HCT116 (cell line): ENCODE results near the gene HAUS1. TPM values are rescaled to one million over a fixed set of nuclear protein-coding genes. Genes with fewer than 3 reads are reported as not detected.

Source experiments
- ATAC-seq: fragments of 200-7000 bp; cut with Tn5 transposase; 2 replicates; pipeline ENCODE4 v1.9.1; 2020; ENCODE audit warnings: mild to moderate bottlenecking, moderate library complexity
- BruUV-seq: library from RNA; stranded (reverse); fragments of 400-500 nt; replicated peaks from 2 replicates; lab custom pipeline; 2021; lab: Mats Ljungman, UMichigan
- CTCF ChIA-PET: fragments of 300-600 bp; sonication (Branson Sonifier 250); formaldehyde crosslinking; loops from one replicate; lab custom pipeline; 2021; ENCODE audit warnings: antibody characterized with exemption; lab: Charles Lee
- POLR2A ChIA-PET: fragments of 300-600, 350-600 bp; sonication (Branson Sonifier 250); formaldehyde crosslinking; loops from one replicate; lab custom pipeline; 2021; ENCODE audit warnings: antibody characterized with exemption; lab: Charles Lee
- RAD21 ChIA-PET, 2 experiments: fragments of 300-600 bp; sonication (Branson Sonifier 250); formaldehyde crosslinking; loops; one replicate each; lab custom pipeline; 2023; ENCODE audit warnings: low total read pairs in 2 of 2; ENCODE audit not compliant: uncharacterized antibody in 2 of 2, unreplicated experiment in 2 of 2, low non-redundant PET in 1 of 2; lab: Charles Lee
- DNase-seq: peaks from one replicate; pipeline ENCODE4 v3.0.0-alpha.2; 2010; ENCODE audit warnings: low read depth, low spot score
- H2AFZ ChIP-seq: fragments of 200-600 bp; shearing (Covaris generic), sonication (generic); 2 replicates; pipeline ENCODE4 v1.6.1; 2017; ENCODE audit warnings: low read depth, mixed run types, mixed read lengths, antibody characterized with exemption, low read length; ENCODE audit not compliant: poor library complexity, severe bottlenecking
- H3K27ac ChIP-seq: 2 replicates; pipeline ENCODE4 v1.5.1; 2012; ENCODE audit warnings: low read depth, low read length
- H3K27me3 ChIP-seq: fragments of 200-600 bp; sonication (generic); 2 replicates; pipeline ENCODE4 v1.6.1; 2016; ENCODE audit warnings: mixed run types, low read length, mixed read lengths; ENCODE audit not compliant: insufficient read depth
- H3K36me3 ChIP-seq, 2 experiments: fragments of 200-500 bp in 1 of 2; fragments of 200-600 bp in 1 of 2; sonication (Bioruptor generic) in 1 of 2; sonication (generic) in 1 of 2; 2 replicates each; pipeline versions ENCODE4 v1.5.1 to v1.6.1; 2014 to 2016; ENCODE audit warnings: low read length in 2 of 2, inconsistent platforms in 1 of 2, mixed read lengths in 1 of 2, mixed run types in 1 of 2; ENCODE audit not compliant: insufficient read depth in 2 of 2, control insufficient read depth in 1 of 2
- H3K4me1 ChIP-seq, 2 experiments: fragments of 200-600 bp in 1 of 2; sonication (generic) in 1 of 2; 2 replicates each; pipeline versions ENCODE4 v1.5.1 to v1.6.1; 2012 to 2017; ENCODE audit warnings: low read length in 2 of 2, inconsistent platforms in 1 of 2, mild to moderate bottlenecking in 1 of 2, mixed read lengths in 1 of 2, mixed run types in 1 of 2, moderate library complexity in 1 of 2; ENCODE audit not compliant: insufficient read depth in 2 of 2, control insufficient read depth in 1 of 2
- H3K4me2 ChIP-seq: fragments of 200-600 bp; sonication (generic); 2 replicates; pipeline ENCODE4 v1.6.1; 2017; ENCODE audit warnings: mixed run types, low read length, mixed read lengths
- H3K4me3 ChIP-seq, 2 experiments: fragments of 200-600 bp in 1 of 2; sonication (generic) in 1 of 2; replicated peaks in 1 of 2; 2 replicates each; pipeline ENCODE4 v1.5.1; 2011 to 2016; ENCODE audit warnings: low read length in 2 of 2, control low read depth in 1 of 2, low read depth in 1 of 2, mild to moderate bottlenecking in 1 of 2, mixed read lengths in 1 of 2, mixed run types in 1 of 2
- H3K79me2 ChIP-seq: fragments of 200-600 bp; sonication (generic); 2 replicates; pipeline ENCODE4 v1.6.1; 2017; ENCODE audit warnings: mild to moderate bottlenecking, mixed run types, low read length, moderate library complexity, mixed read lengths; ENCODE audit not compliant: insufficient read depth
- H3K9ac ChIP-seq: fragments of 200-600 bp; sonication (generic); 2 replicates; pipeline ENCODE4 v1.6.1; 2016; ENCODE audit warnings: low read length, mixed read lengths
- H3K9me2 ChIP-seq: fragments of 200-600 bp; sonication (generic), shearing (Covaris generic); 2 replicates; pipeline ENCODE4 v1.6.1; 2017; ENCODE audit warnings: mixed run types, mild to moderate bottlenecking, moderate library complexity; ENCODE audit not compliant: insufficient read depth
- H3K9me3 ChIP-seq, 2 experiments: fragments of 200-500 bp in 1 of 2; fragments of 200-600 bp in 1 of 2; sonication (Bioruptor generic) in 1 of 2; sonication (generic) in 1 of 2; 2 replicates each; pipeline ENCODE4 v1.6.1; 2014 to 2017; ENCODE audit warnings: low read length in 2 of 2, mixed read lengths in 2 of 2, inconsistent platforms in 1 of 2, low read depth in 1 of 2, mild to moderate bottlenecking in 1 of 2, mixed run types in 1 of 2, moderate library complexity in 1 of 2; ENCODE audit not compliant: control insufficient read depth in 1 of 2, insufficient read depth in 1 of 2
- H4K20me1 ChIP-seq: fragments of 200-600 bp; sonication (generic), shearing (Covaris generic); 2 replicates; pipeline ENCODE4 v1.6.1; 2017; ENCODE audit warnings: mixed run types, mild to moderate bottlenecking, moderate library complexity; ENCODE audit not compliant: insufficient read depth
- ATF3 ChIP-seq: IDR thresholded peaks from 2 replicates; pipeline ENCODE4 v1.6.1; 2012
- CEBPB ChIP-seq: IDR thresholded peaks from 2 replicates; pipeline ENCODE4 v1.6.1; 2012; ENCODE audit warnings: low read depth
- ELF1 ChIP-seq: IDR thresholded peaks from 2 replicates; pipeline ENCODE4 v1.6.1; 2012; ENCODE audit warnings: low read depth, borderline replicate concordance
- EZH2 ChIP-seq: fragments of 200-600 bp; sonication (generic); IDR thresholded peaks from 2 replicates; pipeline ENCODE4 v1.6.1; 2017; ENCODE audit warnings: antibody characterized with exemption, mixed run types
- EZH2phosphoT487 ChIP-seq: fragments of 200-600 bp; IDR thresholded peaks from 2 replicates; pipeline ENCODE4 v1.6.1; 2018; ENCODE audit warnings: antibody characterized with exemption, borderline replicate concordance
- FOSL1 ChIP-seq: IDR thresholded peaks from 2 replicates; pipeline ENCODE4 v1.6.1; 2012; ENCODE audit warnings: low read depth
- JUND ChIP-seq: IDR thresholded peaks from 2 replicates; pipeline ENCODE4 v1.6.1; 2012
- MAX ChIP-seq: IDR thresholded peaks from 2 replicates; pipeline ENCODE4 v1.6.1; 2012
- POLR2AphosphoS5 ChIP-seq: IDR thresholded peaks from 2 replicates; pipeline ENCODE4 v1.6.1; 2011; ENCODE audit warnings: mild to moderate bottlenecking, low read depth, low read length, moderate library complexity
- RAD21 ChIP-seq: IDR thresholded peaks from 2 replicates; pipeline ENCODE4 v1.6.1; 2012; ENCODE audit warnings: low read depth, mild to moderate bottlenecking
- SIN3A ChIP-seq: IDR thresholded peaks from 2 replicates; pipeline ENCODE4 v1.6.1; 2012; ENCODE audit warnings: low read depth
- SP1 ChIP-seq: IDR thresholded peaks from 2 replicates; pipeline ENCODE4 v1.6.1; 2012; ENCODE audit warnings: low read depth
- SRF ChIP-seq: IDR thresholded peaks from 2 replicates; pipeline ENCODE4 v1.6.1; 2012; ENCODE audit warnings: low read depth
- ZNF274 ChIP-seq: fragments of 200-500 bp; sonication (Bioruptor generic); IDR thresholded peaks from 2 replicates; pipeline ENCODE4 v1.6.1; 2014; ENCODE audit warnings: mild to moderate bottlenecking, low read depth, low read length, inconsistent platforms
- intact Hi-C: fragments of 100-400 bp; cut with micrococcal nuclease; formaldehyde crosslinking; loops from 2 replicates; pipeline ENCODE4 v1.10.0; 2022
- total RNA-seq: library from RNA; stranded (reverse); gene quantifications from one replicate; pipeline ENCODE4 v1.2.1, GENCODE V29; 2021; ENCODE audit not compliant: unreplicated experiment
- TF ChIP-seq, protein P1 (sequence below), 3 experiments: fragments of 200-600 bp in 1 of 3; sonication (generic) in 1 of 3; IDR thresholded peaks in 2 of 3; conservative IDR thresholded peaks in 1 of 3; 2 replicates each; pipeline ENCODE4 v1.5.1; 2012 to 2017; ENCODE audit warnings: low read depth in 2 of 3, low read length in 2 of 3, antibody characterized with exemption in 1 of 3, borderline replicate concordance in 1 of 3, control low read depth in 1 of 3, mild to moderate bottlenecking in 1 of 3, mixed read lengths in 1 of 3, mixed run types in 1 of 3, moderate library complexity in 1 of 3; ENCODE audit not compliant: insufficient read depth in 1 of 3
- TF ChIP-seq, protein P2 (sequence below): IDR thresholded peaks from 2 replicates; pipeline ENCODE4 v1.6.1; 2012; ENCODE audit warnings: low read depth

HAUS1 gene
- total RNA-seq, 1 experiment from 2014 or later, result 46.2 TPM

DNA sequence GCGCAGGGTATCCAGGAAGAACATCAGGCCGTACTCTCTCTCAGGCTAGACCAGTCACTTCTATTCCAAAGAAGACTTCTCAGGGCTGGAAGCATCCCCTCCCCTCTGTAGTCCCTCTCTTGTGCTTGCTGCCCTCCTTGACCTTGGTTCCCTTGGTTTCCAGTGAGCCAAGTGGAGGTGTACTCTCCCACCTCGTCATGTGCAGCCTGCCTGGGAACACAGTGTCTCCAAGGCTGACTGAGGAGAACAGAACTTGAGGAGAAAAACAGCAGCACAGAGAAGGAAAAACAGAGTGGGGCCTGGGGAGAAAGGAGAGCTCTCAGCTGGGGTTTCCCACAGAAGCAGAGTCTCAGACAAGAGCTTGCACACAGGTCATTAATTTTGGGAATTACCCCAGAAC, 52.7 kb downstream of the HAUS1 start:
- Histone ChIP-seq H3K9me2 (no peaks in the 10 kb centered on the region), H3K27me3 (no peaks in the 10 kb centered on the region), H3K27ac (no peak overlapping the region), H4K20me1 (no peaks in the 10 kb centered on the region), H3K9me3 (no peaks in the 10 kb centered on the region), H3K36me3 (no peaks in the 10 kb centered on the region)
- POLR2A ChIA-PET, result no interaction called here
- BruUV-seq, result no TSS peak
- RAD21 ChIA-PET, result no interaction called here
- CTCF ChIA-PET, result interaction anchor here (1.7 kb wide), 1 partner anchor 17 kb away, joined by 9 read pairs; a partner anchor contains a TSS
- DNase-seq, result no peak
- TF ChIP-seq FOSL1 (no peak), JUND (no peak), ZNF274 (no peak), SRF (no peak), ELF1 (no peak), EZH2 (no peak), CEBPB (no peak)
- TF ChIP-seq, all 23 proteins: peak for 0
- no peak for ATAC-seq
- intact Hi-C loops, result loop anchor here (10.0 kb wide), 2 partner anchors 108 to 358 kb away; no protein-coding TSS in a partner anchor
- H3K4me1 ChIP-seq, result peaks cover 30 to 50% of the 10 kb centered on the region in 2 experiments
- H2AFZ ChIP-seq, result no peak overlapping the region
- H3K4me2 ChIP-seq, result no peak overlapping the region
- no peaks in the 10 kb centered on the region for H3K79me2 ChIP-seq
- H3K9ac ChIP-seq, result no peak overlapping the region
- H3K4me3 ChIP-seq, result no peak overlapping the region

DNA sequence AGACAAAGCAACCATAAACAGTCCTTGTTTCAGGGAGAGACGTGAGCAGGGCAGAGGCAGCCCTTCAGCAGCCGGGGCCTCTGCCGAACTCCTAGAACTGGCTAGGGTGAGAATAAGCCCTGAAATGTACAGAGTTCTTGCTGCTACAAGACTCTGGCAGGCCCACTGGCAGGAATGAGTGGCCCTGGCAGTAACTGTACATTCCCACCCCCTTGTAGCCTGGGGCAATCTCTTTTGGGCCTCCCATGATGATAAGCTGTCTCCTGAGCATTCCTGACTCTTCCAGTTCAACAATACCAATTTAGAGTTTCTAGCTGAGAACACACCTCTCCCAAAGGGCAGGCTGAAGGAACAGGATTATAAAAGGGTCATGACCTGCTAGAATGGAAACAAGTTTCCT, 54.3 kb downstream of the HAUS1 start:
- no peak overlapping the region for H3K9ac ChIP-seq
- H3K9me2 ChIP-seq, result no peaks in the 10 kb centered on the region
- H3K4me3 ChIP-seq, result no peak overlapping the region
- H3K27me3 ChIP-seq, result no peaks in the 10 kb centered on the region
- H3K79me2 ChIP-seq, result no peaks in the 10 kb centered on the region
- intact Hi-C loops, result loop anchor here (10.0 kb wide), 2 partner anchors 106 to 356 kb away; no protein-coding TSS in a partner anchor
- H3K4me2 ChIP-seq, result no peak overlapping the region
- no peak overlapping the region for H3K27ac ChIP-seq
- H4K20me1 ChIP-seq, result no peaks in the 10 kb centered on the region
- DNase-seq, result no peak
- no peak overlapping the region for H2AFZ ChIP-seq
- CTCF ChIA-PET, result interaction anchor here (1.0 to 2.2 kb wide), 4 partner anchors 10 to 500 kb away, joined by 3 to 17 read pairs (median 6); a partner anchor contains a TSS
- RAD21 ChIA-PET, result no interaction called here
- no peaks in the 10 kb centered on the region for H3K36me3 ChIP-seq
- POLR2A ChIA-PET, result interaction anchor here (0.6 kb wide), 1 partner anchor 289 kb away, joined by 3 read pairs; no protein-coding TSS in a partner anchor
- peaks cover 14 to 33% of the 10 kb centered on the region in 2 experiments for H3K4me1 ChIP-seq
- BruUV-seq, result no TSS peak
- TF ChIP-seq RAD21, result no peak
- TF ChIP-seq POLR2AphosphoS5, result no peak
- no peak for TF ChIP-seq SP1
- no peak for TF ChIP-seq SRF
- TF ChIP-seq, protein P1, sequence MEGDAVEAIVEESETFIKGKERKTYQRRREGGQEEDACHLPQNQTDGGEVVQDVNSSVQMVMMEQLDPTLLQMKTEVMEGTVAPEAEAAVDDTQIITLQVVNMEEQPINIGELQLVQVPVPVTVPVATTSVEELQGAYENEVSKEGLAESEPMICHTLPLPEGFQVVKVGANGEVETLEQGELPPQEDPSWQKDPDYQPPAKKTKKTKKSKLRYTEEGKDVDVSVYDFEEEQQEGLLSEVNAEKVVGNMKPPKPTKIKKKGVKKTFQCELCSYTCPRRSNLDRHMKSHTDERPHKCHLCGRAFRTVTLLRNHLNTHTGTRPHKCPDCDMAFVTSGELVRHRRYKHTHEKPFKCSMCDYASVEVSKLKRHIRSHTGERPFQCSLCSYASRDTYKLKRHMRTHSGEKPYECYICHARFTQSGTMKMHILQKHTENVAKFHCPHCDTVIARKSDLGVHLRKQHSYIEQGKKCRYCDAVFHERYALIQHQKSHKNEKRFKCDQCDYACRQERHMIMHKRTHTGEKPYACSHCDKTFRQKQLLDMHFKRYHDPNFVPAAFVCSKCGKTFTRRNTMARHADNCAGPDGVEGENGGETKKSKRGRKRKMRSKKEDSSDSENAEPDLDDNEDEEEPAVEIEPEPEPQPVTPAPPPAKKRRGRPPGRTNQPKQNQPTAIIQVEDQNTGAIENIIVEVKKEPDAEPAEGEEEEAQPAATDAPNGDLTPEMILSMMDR (IDR thresholded peaks at IDR 0.05 in 2 of 3, conservative IDR thresholded peaks at IDR 0.05 in 1 of 3; ENCODE audit: borderline replicate concordance in 1 of 3, insufficient read depth in 1 of 3, low read depth in 2 of 3, low read length in 2 of 3), result no peak
- TF ChIP-seq EZH2phosphoT487, result no peak
- no peak for TF ChIP-seq SIN3A
- TF ChIP-seq, protein P2, sequence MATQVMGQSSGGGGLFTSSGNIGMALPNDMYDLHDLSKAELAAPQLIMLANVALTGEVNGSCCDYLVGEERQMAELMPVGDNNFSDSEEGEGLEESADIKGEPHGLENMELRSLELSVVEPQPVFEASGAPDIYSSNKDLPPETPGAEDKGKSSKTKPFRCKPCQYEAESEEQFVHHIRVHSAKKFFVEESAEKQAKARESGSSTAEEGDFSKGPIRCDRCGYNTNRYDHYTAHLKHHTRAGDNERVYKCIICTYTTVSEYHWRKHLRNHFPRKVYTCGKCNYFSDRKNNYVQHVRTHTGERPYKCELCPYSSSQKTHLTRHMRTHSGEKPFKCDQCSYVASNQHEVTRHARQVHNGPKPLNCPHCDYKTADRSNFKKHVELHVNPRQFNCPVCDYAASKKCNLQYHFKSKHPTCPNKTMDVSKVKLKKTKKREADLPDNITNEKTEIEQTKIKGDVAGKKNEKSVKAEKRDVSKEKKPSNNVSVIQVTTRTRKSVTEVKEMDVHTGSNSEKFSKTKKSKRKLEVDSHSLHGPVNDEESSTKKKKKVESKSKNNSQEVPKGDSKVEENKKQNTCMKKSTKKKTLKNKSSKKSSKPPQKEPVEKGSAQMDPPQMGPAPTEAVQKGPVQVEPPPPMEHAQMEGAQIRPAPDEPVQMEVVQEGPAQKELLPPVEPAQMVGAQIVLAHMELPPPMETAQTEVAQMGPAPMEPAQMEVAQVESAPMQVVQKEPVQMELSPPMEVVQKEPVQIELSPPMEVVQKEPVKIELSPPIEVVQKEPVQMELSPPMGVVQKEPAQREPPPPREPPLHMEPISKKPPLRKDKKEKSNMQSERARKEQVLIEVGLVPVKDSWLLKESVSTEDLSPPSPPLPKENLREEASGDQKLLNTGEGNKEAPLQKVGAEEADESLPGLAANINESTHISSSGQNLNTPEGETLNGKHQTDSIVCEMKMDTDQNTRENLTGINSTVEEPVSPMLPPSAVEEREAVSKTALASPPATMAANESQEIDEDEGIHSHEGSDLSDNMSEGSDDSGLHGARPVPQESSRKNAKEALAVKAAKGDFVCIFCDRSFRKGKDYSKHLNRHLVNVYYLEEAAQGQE, result no peak
- TF ChIP-seq ATF3, result no peak
- no peak for TF ChIP-seq MAX
- ATAC-seq, result no peak
- no peaks in the 10 kb centered on the region for H3K9me3 ChIP-seq
